ENCODE data around the gene MOB3C.

Gene MOB3C

GRCh38 chr1:46638921-46639320 is 22.3 kb upstream of the MOB3C start:
- no peak for DNase-seq (ENCODE audit: low read depth, low spot score)

- no peak for DNase-seq (ENCODE audit: low read depth, low spot score)
Measured at GRCh38 chr1:46637444-46638083, 21.0 kb upstream of the MOB3C start.

- DNase-seq (ENCODE audit: low read depth, low spot score), result no peak
Measured at GRCh38 chr1:46635205-46635604, 18.6 kb upstream of the MOB3C start.

- DNase-seq (ENCODE audit: low read depth, low spot score), result no peak
Measured at GRCh38 chr1:46630719-46631118, 14.1 kb upstream of the MOB3C start.

GRCh38 chr1:46623743-46624644 is 7.4 kb upstream of the MOB3C start:
- DNase-seq (ENCODE audit: low read depth, low spot score), result no peak

- no peak for DNase-seq (ENCODE audit: low read depth, low spot score)
Measured at GRCh38 chr1:46622344-46622743, 5.7 kb upstream of the MOB3C start.

- no peak for DNase-seq (ENCODE audit: low read depth, low spot score)
Measured at GRCh38 chr1:46621930-46622329, 5.3 kb upstream of the MOB3C start.

GRCh38 chr1:46619656-46620258 is 3.1 kb upstream of the MOB3C start:
- no peak for DNase-seq (ENCODE audit: low read depth, low spot score)

- DNase-seq (ENCODE audit: low read depth, low spot score), result no peak
Measured at GRCh38 chr1:46618754-46619415, 2.3 kb upstream of the MOB3C start.

- DNase-seq (ENCODE audit: low read depth, low spot score), result no peak
Measured at GRCh38 chr1:46617833-46618232, 1.2 kb upstream of the MOB3C start.

GRCh38 chr1:46617108-46617800 is 643 bp upstream of the MOB3C start:
- no peak for DNase-seq (ENCODE audit: low read depth, low spot score)

- no peak for DNase-seq (ENCODE audit: low read depth, low spot score)
Measured at GRCh38 chr1:46615735-46616134, 876 bp downstream of the MOB3C start.

- no peak for DNase-seq (ENCODE audit: low read depth, low spot score)
Measured at GRCh38 chr1:46615088-46615487, 1.5 kb downstream of the MOB3C start.

- DNase-seq (ENCODE audit: low read depth, low spot score), result no peak
Measured at GRCh38 chr1:46614604-46614984, 2.0 kb downstream of the MOB3C start.

GRCh38 chr1:46613661-46614603 is 2.7 kb downstream of the MOB3C start:
- DNase-seq (ENCODE audit: low read depth, low spot score), result no peak

- no peak for DNase-seq (ENCODE audit: low read depth, low spot score)
Measured at GRCh38 chr1:46612937-46613660, 3.5 kb downstream of the MOB3C start.

GRCh38 chr1:46611691-46612221 is 4.9 kb downstream of the MOB3C start:
- no peak for DNase-seq (ENCODE audit: low read depth, low spot score)

- no peak for DNase-seq (ENCODE audit: low read depth, low spot score)
Measured at GRCh38 chr1:46607345-46608130, 9.1 kb downstream of the MOB3C start.
